SK-N-SH (cell line): ENCODE data around the gene VCAN. TPM values are rescaled to one million over a fixed set of nuclear protein-coding genes. Genes with fewer than 3 reads are reported as not detected.

Experiments
- CTCF ChIA-PET: fragments of 300-600, 350-600 bp; formaldehyde crosslinking; extraction: SDS; loops from one replicate; lab custom pipeline; 2021; lab: Yijun Ruan, JAX
- POLR2A ChIA-PET: fragments of 350-600 bp; sonication (Branson Sonifier 250); formaldehyde crosslinking; extraction: SDS; loops from one replicate; lab custom pipeline; 2020; ENCODE audit warnings: antibody characterized with exemption, inconsistent platforms; lab: Yijun Ruan, JAX
- DNase-seq: peaks from one replicate; pipeline ENCODE4 v3.0.0; 2012
- H2AFZ ChIP-seq: fragments of 200-600 bp; sonication (generic); 2 replicates; pipeline ENCODE4 v1.8.1; 2016; ENCODE audit warnings: antibody characterized with exemption, mild to moderate bottlenecking, low read depth
- H3F3A ChIP-seq: fragments of 200-600 bp; sonication (generic); replicated peaks from 2 replicates; pipeline ENCODE3; 2016; ENCODE audit warnings: antibody characterized with exemption, mild to moderate bottlenecking; ENCODE audit not compliant: insufficient read depth
- H3K27ac ChIP-seq, 2 experiments: fragments of 200-500 bp in 1 of 2; fragments of 200-600 bp in 1 of 2; sonication (Bioruptor generic) in 1 of 2; sonication (generic), shearing (Covaris generic) in 1 of 2; 2 replicates each; pipeline versions ENCODE4 v1.5.1 to v1.6.1; 2014 to 2016; ENCODE audit warnings: low read depth in 2 of 2, inconsistent platforms in 1 of 2, low read length in 1 of 2, mild to moderate bottlenecking in 1 of 2, mixed read lengths in 1 of 2
- H3K27me3 ChIP-seq: fragments of 200-600 bp; sonication (generic), shearing (Covaris generic); 2 replicates; pipeline ENCODE4 v1.6.1; 2016; ENCODE audit warnings: mixed run types; ENCODE audit not compliant: insufficient read depth
- H3K36me3 ChIP-seq, 2 experiments: fragments of 200-500 bp in 1 of 2; fragments of 200-600 bp in 1 of 2; sonication (Bioruptor generic) in 1 of 2; sonication (generic) in 1 of 2; replicated peaks in 1 of 2; 2 replicates each; pipeline versions ENCODE3 to v1.5.1; 2014 to 2016; ENCODE audit warnings: low read length in 1 of 2, mild to moderate bottlenecking in 1 of 2; ENCODE audit not compliant: insufficient read depth in 2 of 2, control insufficient read depth in 1 of 2
- H3K4me1 ChIP-seq, 2 experiments: fragments of 200-500 bp in 1 of 2; fragments of 200-600 bp in 1 of 2; sonication (Bioruptor generic) in 1 of 2; sonication (generic), shearing (Covaris generic) in 1 of 2; 2 replicates each; pipeline versions ENCODE4 v1.5.1 to v1.6.1; 2014 to 2016; ENCODE audit warnings: low read depth in 1 of 2, low read length in 1 of 2, mixed run types in 1 of 2; ENCODE audit not compliant: insufficient read depth in 2 of 2, control insufficient read depth in 1 of 2
- H3K4me2 ChIP-seq: fragments of 200-600 bp; sonication (generic), shearing (Covaris generic); 2 replicates; pipeline ENCODE4 v1.6.1; 2017; ENCODE audit warnings: mixed run types
- H3K4me3 ChIP-seq, 2 experiments: fragments of 200-500 bp in 1 of 2; fragments of 200-600 bp in 1 of 2; sonication (Bioruptor generic) in 1 of 2; sonication (generic), shearing (Covaris generic) in 1 of 2; 2 replicates each; pipeline versions ENCODE4 v1.5.1 to v1.8.1; 2014 to 2016; ENCODE audit warnings: low read depth in 2 of 2, inconsistent platforms in 1 of 2, low read length in 1 of 2, mild to moderate bottlenecking in 1 of 2, mixed read lengths in 1 of 2, moderate library complexity in 1 of 2
- H3K79me2 ChIP-seq: fragments of 200-600 bp; sonication (generic); 2 replicates; pipeline ENCODE4 v1.8.1; 2017; ENCODE audit warnings: mild to moderate bottlenecking; ENCODE audit not compliant: insufficient read depth
- H3K9ac ChIP-seq: fragments of 200-600 bp; sonication (generic); 2 replicates; pipeline ENCODE4 v1.6.1; 2017; ENCODE audit warnings: mixed run types
- H3K9me2 ChIP-seq: fragments of 200-600 bp; sonication (generic); 2 replicates; pipeline ENCODE4 v1.6.1; 2017; ENCODE audit warnings: mixed run types
- H3K9me3 ChIP-seq: fragments of 200-600 bp; sonication (generic); 2 replicates; pipeline ENCODE4 v1.6.1; 2017; ENCODE audit warnings: mixed run types, mild to moderate bottlenecking, moderate library complexity
- H4K20me1 ChIP-seq: fragments of 200-600 bp; sonication (generic); 2 replicates; pipeline ENCODE4 v1.6.1; 2017; ENCODE audit warnings: mild to moderate bottlenecking, mixed run types; ENCODE audit not compliant: insufficient read depth
- ELF1 ChIP-seq: IDR thresholded peaks from 2 replicates; pipeline ENCODE4 v1.4.0; 2012
- FOSL2 ChIP-seq: IDR thresholded peaks from 2 replicates; pipeline ENCODE4 v1.4.0; 2012; ENCODE audit warnings: low read depth, mild to moderate bottlenecking, moderate library complexity, borderline replicate concordance
- MEF2A ChIP-seq: IDR thresholded peaks from 2 replicates; pipeline ENCODE4 v1.4.0; 2012; ENCODE audit warnings: low read depth, borderline replicate concordance
- NFIC ChIP-seq: IDR thresholded peaks from 2 replicates; pipeline ENCODE4 v1.4.0; 2012; ENCODE audit warnings: borderline replicate concordance
- NRF1 ChIP-seq: IDR thresholded peaks from 2 replicates; pipeline ENCODE4 v1.6.1; 2012; ENCODE audit warnings: low read depth, mild to moderate bottlenecking, low read length
- POLR2AphosphoS5 ChIP-seq: IDR thresholded peaks from 2 replicates; pipeline ENCODE4 v1.6.1; 2012; ENCODE audit warnings: low read depth, low read length
- RAD21 ChIP-seq: IDR thresholded peaks from 2 replicates; pipeline ENCODE4 v1.6.1; 2012; ENCODE audit warnings: mild to moderate bottlenecking, low read length
- RCOR1 ChIP-seq: fragments of 150-350 bp; IDR thresholded peaks from 2 replicates; pipeline ENCODE4 v1.6.1; 2017; ENCODE audit warnings: antibody characterized with exemption, low read length
- RFX5 ChIP-seq: IDR thresholded peaks from 2 replicates; pipeline ENCODE4 v1.6.1; 2012; ENCODE audit warnings: mild to moderate bottlenecking, improper control_type of control experiment, low read length
- SMC3 ChIP-seq: IDR thresholded peaks from 2 replicates; pipeline ENCODE4 v1.6.1; 2012; ENCODE audit warnings: low read depth, low read length, improper control_type of control experiment
- TAF1 ChIP-seq: IDR thresholded peaks from 2 replicates; pipeline ENCODE4 v1.6.1; 2012; ENCODE audit warnings: low read depth, mild to moderate bottlenecking, low read length, moderate library complexity, borderline replicate concordance
- TCF12 ChIP-seq: IDR thresholded peaks from 2 replicates; pipeline ENCODE4 v1.4.0; 2012
- YY1 ChIP-seq: IDR thresholded peaks from 2 replicates; pipeline ENCODE4 v1.4.0; 2012; ENCODE audit warnings: low read depth, mild to moderate bottlenecking
- WGBS: methylation state at CpG from one replicate; pipeline ENCODE4 v1.1.6; 2017; ENCODE audit warnings: low lambda C conversion rate; 5-methylcytosine and 5-hydroxymethylcytosine counted together
- polyA plus RNA-seq, 3 experiments: library from polyadenylated mRNA; depleted of rRNA; stranded (reverse); fragments of >200 nt; gene quantifications; 2 replicates each; pipeline ENCODE4 v1.2.3, GENCODE V29; 2012
- TF ChIP-seq, protein P1 (sequence below): IDR thresholded peaks from 2 replicates; pipeline ENCODE4 v1.4.0; 2012; ENCODE audit warnings: low read depth, borderline replicate concordance
- TF ChIP-seq, protein P2 (sequence below): fragments of 150-350 bp; IDR thresholded peaks from 2 replicates; pipeline ENCODE4 v1.6.1; 2017; ENCODE audit warnings: antibody characterized with exemption, low read length, low read depth, borderline replicate concordance
- TF ChIP-seq, protein P3 (sequence below): IDR thresholded peaks from 2 replicates; pipeline ENCODE4 v1.4.0; 2012; ENCODE audit warnings: low read depth, borderline replicate concordance
- TF ChIP-seq, protein P4 (sequence below): fragments of 200-600 bp; sonication (generic); IDR thresholded peaks from 2 replicates; pipeline ENCODE4 v1.6.1; 2017; ENCODE audit warnings: antibody characterized with exemption, mild to moderate bottlenecking, moderate library complexity
- TF ChIP-seq, protein P5 (sequence below): IDR thresholded peaks from 2 replicates; pipeline ENCODE4 v1.4.0; 2012; ENCODE audit warnings: low read depth
- TF ChIP-seq, protein P6 (sequence below): IDR thresholded peaks from 2 replicates; pipeline ENCODE4; 2012

Gene VCAN
- polyA plus RNA-seq, 1 of the 3 experiments (the other 2 are of a cell fraction) = 142 TPM

DNA sequence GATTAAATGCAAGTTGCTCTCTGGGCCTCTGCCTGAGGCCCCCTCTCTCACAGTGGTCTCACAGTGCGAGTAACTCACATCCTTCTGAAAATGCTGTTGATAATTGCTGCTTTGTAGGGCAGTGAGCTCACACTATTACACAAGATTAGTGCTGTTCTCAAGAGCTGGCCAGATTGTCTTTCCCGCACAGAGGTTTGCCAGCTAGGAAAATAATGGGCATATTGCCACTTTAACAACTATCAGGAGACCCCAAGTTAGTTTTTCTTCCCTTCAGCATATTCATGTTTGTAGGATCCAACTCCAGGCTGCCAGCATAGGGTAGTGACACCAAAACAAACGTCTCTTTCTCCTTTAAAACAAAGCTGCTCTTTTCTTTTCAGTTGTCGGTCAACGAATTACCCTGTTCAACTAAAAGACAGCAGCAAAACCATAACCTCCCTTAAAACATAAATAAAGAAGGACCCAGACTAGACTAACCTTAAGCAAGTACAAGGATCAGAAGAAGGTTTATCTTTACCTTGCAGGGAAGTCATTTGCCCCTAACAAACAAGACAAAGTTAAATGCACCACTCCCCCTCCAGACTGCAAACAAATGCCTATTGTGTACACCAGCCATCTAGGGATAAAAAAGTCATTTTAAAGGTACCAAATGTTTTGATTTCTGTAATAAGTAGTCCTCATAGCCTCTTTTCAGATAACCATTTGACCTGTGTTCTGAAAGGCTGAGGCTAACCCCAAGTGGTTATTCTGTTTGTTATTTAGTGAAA, 91.4 kb downstream of the VCAN start:
- H3K4me2 ChIP-seq = no peak overlapping the region
- H3K4me1 ChIP-seq = peaks cover 7 to 12% of the 10 kb centered on the region in 2 experiments; a peak in 3 of 4 replicates
- H2AFZ ChIP-seq = no peak overlapping the region
- no peaks in the 10 kb centered on the region for H4K20me1 ChIP-seq
- peaks cover 48 to 84% of the 10 kb centered on the region in 2 experiments for H3K36me3 ChIP-seq
- H3K9ac ChIP-seq = no peak overlapping the region
- peaks cover 46% of the 10 kb centered on the region for H3F3A ChIP-seq
- H3K27me3 ChIP-seq = no peaks in the 10 kb centered on the region
- peaks cover 23% of the 10 kb centered on the region; the same call in 1 of the 2 replicates for H3K79me2 ChIP-seq
- peak overlapping the region in 1 of 2 experiments; percentile 41; a peak in 1 of 4 replicates for H3K27ac ChIP-seq
- H3K9me2 ChIP-seq = no peaks in the 10 kb centered on the region
- H3K4me3 ChIP-seq = no peak overlapping the region
- CTCF ChIA-PET = interaction anchor here (0.7 to 8.6 kb wide), 19 partner anchors 10 to 1377 kb away, joined by 3 to 51 read pairs (median 4); partner anchors contain the start of gene VCAN
- TF ChIP-seq, protein P1, sequence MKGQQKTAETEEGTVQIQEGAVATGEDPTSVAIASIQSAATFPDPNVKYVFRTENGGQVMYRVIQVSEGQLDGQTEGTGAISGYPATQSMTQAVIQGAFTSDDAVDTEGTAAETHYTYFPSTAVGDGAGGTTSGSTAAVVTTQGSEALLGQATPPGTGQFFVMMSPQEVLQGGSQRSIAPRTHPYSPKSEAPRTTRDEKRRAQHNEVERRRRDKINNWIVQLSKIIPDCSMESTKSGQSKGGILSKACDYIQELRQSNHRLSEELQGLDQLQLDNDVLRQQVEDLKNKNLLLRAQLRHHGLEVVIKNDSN = no peak
- TF ChIP-seq, protein P2, sequence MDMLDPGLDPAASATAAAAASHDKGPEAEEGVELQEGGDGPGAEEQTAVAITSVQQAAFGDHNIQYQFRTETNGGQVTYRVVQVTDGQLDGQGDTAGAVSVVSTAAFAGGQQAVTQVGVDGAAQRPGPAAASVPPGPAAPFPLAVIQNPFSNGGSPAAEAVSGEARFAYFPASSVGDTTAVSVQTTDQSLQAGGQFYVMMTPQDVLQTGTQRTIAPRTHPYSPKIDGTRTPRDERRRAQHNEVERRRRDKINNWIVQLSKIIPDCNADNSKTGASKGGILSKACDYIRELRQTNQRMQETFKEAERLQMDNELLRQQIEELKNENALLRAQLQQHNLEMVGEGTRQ = no peak
- TF ChIP-seq, protein P3, sequence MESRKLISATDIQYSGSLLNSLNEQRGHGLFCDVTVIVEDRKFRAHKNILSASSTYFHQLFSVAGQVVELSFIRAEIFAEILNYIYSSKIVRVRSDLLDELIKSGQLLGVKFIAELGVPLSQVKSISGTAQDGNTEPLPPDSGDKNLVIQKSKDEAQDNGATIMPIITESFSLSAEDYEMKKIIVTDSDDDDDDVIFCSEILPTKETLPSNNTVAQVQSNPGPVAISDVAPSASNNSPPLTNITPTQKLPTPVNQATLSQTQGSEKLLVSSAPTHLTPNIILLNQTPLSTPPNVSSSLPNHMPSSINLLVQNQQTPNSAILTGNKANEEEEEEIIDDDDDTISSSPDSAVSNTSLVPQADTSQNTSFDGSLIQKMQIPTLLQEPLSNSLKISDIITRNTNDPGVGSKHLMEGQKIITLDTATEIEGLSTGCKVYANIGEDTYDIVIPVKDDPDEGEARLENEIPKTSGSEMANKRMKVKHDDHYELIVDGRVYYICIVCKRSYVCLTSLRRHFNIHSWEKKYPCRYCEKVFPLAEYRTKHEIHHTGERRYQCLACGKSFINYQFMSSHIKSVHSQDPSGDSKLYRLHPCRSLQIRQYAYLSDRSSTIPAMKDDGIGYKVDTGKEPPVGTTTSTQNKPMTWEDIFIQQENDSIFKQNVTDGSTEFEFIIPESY = no peak
- no peak for TF ChIP-seq RFX5
- no peak for TF ChIP-seq POLR2AphosphoS5
- no peak for TF ChIP-seq NRF1
- TF ChIP-seq TAF1 = no peak
- no peak for TF ChIP-seq NFIC
- TF ChIP-seq, protein P4, sequence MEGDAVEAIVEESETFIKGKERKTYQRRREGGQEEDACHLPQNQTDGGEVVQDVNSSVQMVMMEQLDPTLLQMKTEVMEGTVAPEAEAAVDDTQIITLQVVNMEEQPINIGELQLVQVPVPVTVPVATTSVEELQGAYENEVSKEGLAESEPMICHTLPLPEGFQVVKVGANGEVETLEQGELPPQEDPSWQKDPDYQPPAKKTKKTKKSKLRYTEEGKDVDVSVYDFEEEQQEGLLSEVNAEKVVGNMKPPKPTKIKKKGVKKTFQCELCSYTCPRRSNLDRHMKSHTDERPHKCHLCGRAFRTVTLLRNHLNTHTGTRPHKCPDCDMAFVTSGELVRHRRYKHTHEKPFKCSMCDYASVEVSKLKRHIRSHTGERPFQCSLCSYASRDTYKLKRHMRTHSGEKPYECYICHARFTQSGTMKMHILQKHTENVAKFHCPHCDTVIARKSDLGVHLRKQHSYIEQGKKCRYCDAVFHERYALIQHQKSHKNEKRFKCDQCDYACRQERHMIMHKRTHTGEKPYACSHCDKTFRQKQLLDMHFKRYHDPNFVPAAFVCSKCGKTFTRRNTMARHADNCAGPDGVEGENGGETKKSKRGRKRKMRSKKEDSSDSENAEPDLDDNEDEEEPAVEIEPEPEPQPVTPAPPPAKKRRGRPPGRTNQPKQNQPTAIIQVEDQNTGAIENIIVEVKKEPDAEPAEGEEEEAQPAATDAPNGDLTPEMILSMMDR = no peak
- TF ChIP-seq TCF12 = no peak
- TF ChIP-seq MEF2A = no peak
- no peak for TF ChIP-seq ELF1
- TF ChIP-seq RCOR1 = no peak
- no peak for TF ChIP-seq FOSL2
- TF ChIP-seq SMC3 = no peak
- TF ChIP-seq YY1 = no peak
- TF ChIP-seq, protein P5, sequence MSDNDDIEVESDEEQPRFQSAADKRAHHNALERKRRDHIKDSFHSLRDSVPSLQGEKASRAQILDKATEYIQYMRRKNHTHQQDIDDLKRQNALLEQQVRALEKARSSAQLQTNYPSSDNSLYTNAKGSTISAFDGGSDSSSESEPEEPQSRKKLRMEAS = no peak
- TF ChIP-seq, protein P6, sequence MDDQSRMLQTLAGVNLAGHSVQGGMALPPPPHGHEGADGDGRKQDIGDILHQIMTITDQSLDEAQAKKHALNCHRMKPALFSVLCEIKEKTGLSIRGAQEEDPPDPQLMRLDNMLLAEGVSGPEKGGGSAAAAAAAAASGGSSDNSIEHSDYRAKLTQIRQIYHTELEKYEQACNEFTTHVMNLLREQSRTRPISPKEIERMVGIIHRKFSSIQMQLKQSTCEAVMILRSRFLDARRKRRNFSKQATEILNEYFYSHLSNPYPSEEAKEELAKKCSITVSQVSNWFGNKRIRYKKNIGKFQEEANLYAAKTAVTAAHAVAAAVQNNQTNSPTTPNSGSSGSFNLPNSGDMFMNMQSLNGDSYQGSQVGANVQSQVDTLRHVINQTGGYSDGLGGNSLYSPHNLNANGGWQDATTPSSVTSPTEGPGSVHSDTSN = no peak
- no peak for TF ChIP-seq RAD21
- H3K9me3 ChIP-seq = no peaks in the 10 kb centered on the region
- POLR2A ChIA-PET = no interaction called here
- WGBS = 95% methylated on average over 5 of the region's 5 CpGs
- no peak for DNase-seq
